Left kidney (tissue), 2 donors: ENCODE data around the gene COG6. TPM values are rescaled to one million over a fixed set of nuclear protein-coding genes. Genes with fewer than 3 reads are reported as not detected.

ENCODE experiments used
- DNase-seq: peaks from one replicate; pipeline ENCODE4 v3.0.0-alpha.2; 2013
- polyA plus RNA-seq: library from polyadenylated mRNA; unstranded; fragments of 120-200 nt; gene quantifications from one replicate; pipeline ENCODE4 v1.2.1, GENCODE V29; 2013; ENCODE audit not compliant: insufficient read length

The COG6 gene
- polyA plus RNA-seq, 1 donor = 40.2 TPM

GRCh38 chr13:39767791-39768517 lies 112.5 kb downstream of the COG6 start:
- no peak for DNase-seq

GRCh38 chr13:39768962-39769361 lies 113.5 kb downstream of the COG6 start:
- no peak for DNase-seq

- DNase-seq = no peak
These were observed 115.0 kb downstream of the COG6 start for GRCh38 chr13:39770221-39771090.

GRCh38 chr13:39773833-39774232 lies 118.4 kb downstream of the COG6 start:
- no peak for DNase-seq

GRCh38 chr13:39776439-39776838 lies 121.0 kb downstream of the COG6 start:
- DNase-seq = no peak

GRCh38 chr13:39777021-39777420 lies 121.6 kb downstream of the COG6 start:
- no peak for DNase-seq

- DNase-seq = no peak
These were observed 122.1 kb downstream of the COG6 start for GRCh38 chr13:39777527-39778061.

- no peak for DNase-seq
These were observed 124.1 kb downstream of the COG6 start for GRCh38 chr13:39779337-39780265.

GRCh38 chr13:39780711-39781110 lies 125.2 kb downstream of the COG6 start:
- no peak for DNase-seq

- no peak for DNase-seq
These were observed 125.9 kb downstream of the COG6 start for GRCh38 chr13:39781381-39781780.

- no peak for DNase-seq
These were observed 127.6 kb downstream of the COG6 start for GRCh38 chr13:39783051-39783450.

GRCh38 chr13:39784347-39784746 lies 128.9 kb downstream of the COG6 start:
- no peak for DNase-seq

GRCh38 chr13:39786091-39786490 lies 130.6 kb downstream of the COG6 start:
- DNase-seq = no peak

GRCh38 chr13:39787086-39787487 lies 131.6 kb downstream of the COG6 start:
- DNase-seq = no peak

GRCh38 chr13:39788102-39788501 lies 132.6 kb downstream of the COG6 start:
- no peak for DNase-seq

- no peak for DNase-seq
These were observed 134.0 kb downstream of the COG6 start for GRCh38 chr13:39789451-39789850.

Other genes with a start within 250 kb of the COG6 start
- 31.4 TPM for gene LHFPL6, start 52.5 kb upstream of the COG6 start, polyA plus RNA-seq